ENCODE measurements around the gene RGL2. TPM values are rescaled to one million over a fixed set of nuclear protein-coding genes. Genes with fewer than 3 reads are reported as not detected.
"Not testable (repeated sequence)": the region's sequence is repeated elsewhere in the genome, so short reads cannot be mapped to it uniquely, and the experiment has no call there.

RGL2 gene
- total RNA-seq = 100 to 1,000 TPM in 1 of 9 donors, 10 to 100 TPM in 8; 39.1 to 177 (median 84.5) TPM
- 100 to 1,000 TPM in 2 of 3 donors, 10 to 100 TPM in 1; 36.4 to 224 (median 147) TPM for polyA plus RNA-seq
- long read RNA-seq, donor 1, transcript RGL2-247 (18 exons, 3,278 nt) = major isoform, 5 of 6 reads
- long read RNA-seq, donor 1, partial matches to known transcripts = 0 of 6 reads
- long read RNA-seq, donor 1, other reads (novel, unspliced or antisense) = 0 of 6 reads
- long read RNA-seq, donor 2, partial matches to known transcripts = 0 of 4 reads
- long read RNA-seq, donor 2, other reads (novel, unspliced or antisense) = 0 of 4 reads
- long read RNA-seq, donor 3, partial matches to known transcripts = 0 of 2 reads
- long read RNA-seq, donor 3, other reads (novel, unspliced or antisense) = 0 of 2 reads
- long read RNA-seq, donor 4, partial matches to known transcripts = 1 of 4 reads
- long read RNA-seq, donor 4, other reads (novel, unspliced or antisense) = 2 of 4 reads
- long read RNA-seq, donor 5, transcript RGL2-238 (17 exons, 2,687 nt) = minor isoform, 16 of 311 reads
- long read RNA-seq, donor 5, transcript RGL2-247 (18 exons, 3,278 nt) = major isoform, 93 of 311 reads
- long read RNA-seq, donor 5, partial matches to known transcripts = 44 of 311 reads
- long read RNA-seq, donor 5, other reads (novel, unspliced or antisense) = 158 of 311 reads
- long read RNA-seq, donor 6, partial matches to known transcripts = 8 of 16 reads
- long read RNA-seq, donor 6, other reads (novel, unspliced or antisense) = 6 of 16 reads
- long read RNA-seq, donor 7 = 0 reads
- long read RNA-seq, donor 8, transcript RGL2-247 (18 exons, 3,278 nt) = major isoform, 6 of 7 reads
- long read RNA-seq, donor 8, partial matches to known transcripts = 0 of 7 reads
- long read RNA-seq, donor 8, other reads (novel, unspliced or antisense) = 0 of 7 reads
- long read RNA-seq, donor 9, partial matches to known transcripts = 22 of 25 reads
- long read RNA-seq, donor 9, other reads (novel, unspliced or antisense) = 0 of 25 reads
- long read RNA-seq, donor 10, partial matches to known transcripts = 0 of 5 reads
- long read RNA-seq, donor 10, other reads (novel, unspliced or antisense) = 0 of 5 reads

- peak; percentile 84 to 91 (median 87) for DNase-seq
- Histone ChIP-seq H3K36me3 (replicated peaks in 1 of 2) (peaks cover 0 to 48% of the 10 kb centered on the region in 2 donors), H3K4me1 (replicated peaks in 1 of 2) (peaks cover 21 to 26% of the 10 kb centered on the region in 2 donors), H3K27me3 (no peaks in the 10 kb centered on the region), H3K9me3 (replicated peaks in 1 of 3) (no peaks in the 10 kb centered on the region), H3K4me3 (peak within 1 kb of the TSS; percentile 67 to 90 (median 86)), H3K27ac (peak within 1 kb of the TSS; percentile 87 to 97 (median 95))
- intact Hi-C loops (cut with DNase I) = no loop called here
- TF ChIP-seq CTCF (IDR thresholded peaks at IDR 0.05) = no peak
- TF ChIP-seq POLR2A (IDR thresholded peaks at IDR 0.05) = no peak
- WGBS, 4 donors = 0 to 1% (median 0%) methylated on average over 4 to 34 of the region's 34 CpGs
These were observed at the start of gene RGL2 for GRCh38 chr6:33298773-33299236. RGL2 (minus strand) TSS chr6:33298942; CDS start chr6:33298610, 332 bp downstream.

GRCh38 chr6:33347816-33348215, 49.1 kb upstream of the RGL2 start:
- intact Hi-C loops (cut with DNase I) = no loop called here

GRCh38 chr6:33346972-33347371, 48.2 kb upstream of the RGL2 start:
- H3K4me3 ChIP-seq; DNase-seq; H3K4me1 ChIP-seq (replicated peaks in 1 of 2); H3K27ac ChIP-seq; H3K36me3 ChIP-seq (replicated peaks in 1 of 2); intact Hi-C loops (cut with DNase I); H3K9me3 ChIP-seq (replicated peaks in 1 of 3); H3K27me3 ChIP-seq: not testable (repeated sequence)
- WGBS, 4 donors = 72 to 88% (median 79%) methylated on average over 5 of the region's 5 CpGs

More at GRCh38 chr6:33347816-33348215, 49.1 kb upstream of the RGL2 start:
- no peaks in the 10 kb centered on the region for H3K27me3 ChIP-seq
- no peaks in the 10 kb centered on the region for H3K36me3 ChIP-seq (replicated peaks in 1 of 2)
- 87 to 94% (median 89%) methylated on average over 5 of the region's 5 CpGs for WGBS, 4 donors
- no peaks in the 10 kb centered on the region for H3K9me3 ChIP-seq (replicated peaks in 1 of 3)
- H3K27ac ChIP-seq = no peak overlapping the region
- H3K4me1 ChIP-seq (replicated peaks in 1 of 2) = no peaks in the 10 kb centered on the region
- DNase-seq = no peak
- no peak overlapping the region for H3K4me3 ChIP-seq
- TF ChIP-seq POLR2A (IDR thresholded peaks at IDR 0.05) (no peak), CTCF (IDR thresholded peaks at IDR 0.05) (no peak)

- no peaks in the 10 kb centered on the region for H3K4me1 ChIP-seq (replicated peaks in 1 of 2)
- intact Hi-C loops (cut with DNase I) = no loop called here
- peak overlapping the region in 1 of 4 donors; percentile 1 for H3K4me3 ChIP-seq
- DNase-seq = peak; percentile 33 to 85 (median 69)
- H3K27me3 ChIP-seq = no peaks in the 10 kb centered on the region
- no peak overlapping the region for H3K27ac ChIP-seq
- H3K36me3 ChIP-seq (replicated peaks in 1 of 2) = no peaks in the 10 kb centered on the region
- TF ChIP-seq POLR2A (IDR thresholded peaks at IDR 0.05) (no peak), CTCF (IDR thresholded peaks at IDR 0.05) (peak; percentile 54 to 72 (median 68))
- no peaks in the 10 kb centered on the region for H3K9me3 ChIP-seq (replicated peaks in 1 of 3)
- 18 to 23% (median 20%) methylated on average over 20 to 22 of the region's 22 CpGs for WGBS, 4 donors
These were observed 46.3 kb upstream of the RGL2 start for GRCh38 chr6:33344701-33345697.
